PC-3 (cell line): ENCODE measurements around the gene HLTF.

Experiments used
- CTCF ChIP-seq: fragments of 300-600 bp; sonication (generic); conservative IDR thresholded peaks from 2 replicates; pipeline ENCODE4 v1.5.1; 2017; ENCODE audit warnings: antibody characterized with exemption, low read depth, mild to moderate bottlenecking, low read length
- EZH2 ChIP-seq: fragments of 300-600 bp; sonication (generic); IDR thresholded peaks from one replicate; pipeline ENCODE4 v1.6.1; 2017; ENCODE audit warnings: antibody characterized with exemption, mild to moderate bottlenecking, low read length; ENCODE audit not compliant: unreplicated experiment
- EZH2phosphoT487 ChIP-seq: fragments of 300-600 bp; sonication (generic); IDR thresholded peaks from 2 replicates; pipeline ENCODE4 v1.6.1; 2018; ENCODE audit warnings: mild to moderate bottlenecking, antibody characterized with exemption, low read length, borderline replicate concordance

- no peak for TF ChIP-seq CTCF
- no peak for TF ChIP-seq EZH2
- TF ChIP-seq EZH2phosphoT487: no peak
These were observed 94.2 kb downstream of the HLTF start for GRCh38 chr3:148992027-148992634.
